Activated T-cell treated with anti-CD3 and anti-CD28 coated beads, Interleukin-2, amount 50 U/mL, for 24 hours (primary cell): ENCODE data around the gene PAIP2.

Experiments
- DNase-seq: peaks from one replicate; pipeline ENCODE4 v3.0.0-alpha.2; 2020
- H3K27ac Mint-ChIP-seq: 2 replicates; pipeline ENCODE4 v1.8.0; 2020; ENCODE audit warnings: mild to moderate bottlenecking, mixed read lengths
- H3K27me3 Mint-ChIP-seq: 2 replicates; pipeline ENCODE4 v1.8.0; 2020; ENCODE audit warnings: mixed read lengths
- H3K36me3 Mint-ChIP-seq: 2 replicates; pipeline ENCODE4 v1.8.0; 2020; ENCODE audit warnings: low read depth, mixed read lengths
- H3K4me1 Mint-ChIP-seq: 2 replicates; pipeline ENCODE4 v1.8.0; 2020; ENCODE audit warnings: low read depth, mixed read lengths
- H3K4me3 Mint-ChIP-seq: 2 replicates; pipeline ENCODE4 v1.8.0; 2020; ENCODE audit warnings: mild to moderate bottlenecking, moderate library complexity, mixed read lengths
- H3K9me3 Mint-ChIP-seq: 2 replicates; pipeline ENCODE4 v1.8.0; 2020; ENCODE audit warnings: mixed read lengths

Gene PAIP2

DNA sequence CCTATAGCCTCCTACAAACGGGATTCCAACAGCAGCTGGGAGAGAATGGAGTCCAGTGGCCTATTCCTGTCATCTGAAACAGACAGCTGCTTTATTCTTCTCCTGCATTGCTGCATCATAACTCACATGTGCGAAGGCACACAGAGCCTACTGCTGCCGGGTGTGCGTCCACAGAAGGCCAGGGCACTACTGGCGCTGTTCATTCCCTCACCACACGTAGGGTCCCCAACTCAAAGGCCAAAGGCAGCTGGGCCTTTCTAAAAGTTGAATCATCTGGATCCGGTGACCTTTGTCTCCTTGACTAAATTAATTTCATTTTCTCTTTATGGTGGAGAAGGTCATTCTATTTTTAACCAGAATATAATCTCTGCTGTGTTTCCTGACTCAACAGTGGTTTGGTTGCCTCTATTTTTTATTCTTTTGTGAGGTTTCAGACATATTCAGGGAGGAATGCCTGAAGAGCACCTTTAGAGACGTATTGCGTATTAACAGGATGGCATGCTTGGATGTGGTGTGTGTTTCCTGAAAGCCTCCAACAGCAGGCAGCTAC, 73.0 kb downstream of the PAIP2 start:
- DNase-seq = no peak
- Mint-ChIP-seq H3K4me1 (peaks cover 56% of the 10 kb centered on the region), H3K9me3 (no peaks in the 10 kb centered on the region), H3K4me3 (peak overlapping the region; percentile 56), H3K27me3 (no peaks in the 10 kb centered on the region), H3K27ac (peak overlapping the region; percentile 99), H3K36me3 (peaks cover 73% of the 10 kb centered on the region)

DNA sequence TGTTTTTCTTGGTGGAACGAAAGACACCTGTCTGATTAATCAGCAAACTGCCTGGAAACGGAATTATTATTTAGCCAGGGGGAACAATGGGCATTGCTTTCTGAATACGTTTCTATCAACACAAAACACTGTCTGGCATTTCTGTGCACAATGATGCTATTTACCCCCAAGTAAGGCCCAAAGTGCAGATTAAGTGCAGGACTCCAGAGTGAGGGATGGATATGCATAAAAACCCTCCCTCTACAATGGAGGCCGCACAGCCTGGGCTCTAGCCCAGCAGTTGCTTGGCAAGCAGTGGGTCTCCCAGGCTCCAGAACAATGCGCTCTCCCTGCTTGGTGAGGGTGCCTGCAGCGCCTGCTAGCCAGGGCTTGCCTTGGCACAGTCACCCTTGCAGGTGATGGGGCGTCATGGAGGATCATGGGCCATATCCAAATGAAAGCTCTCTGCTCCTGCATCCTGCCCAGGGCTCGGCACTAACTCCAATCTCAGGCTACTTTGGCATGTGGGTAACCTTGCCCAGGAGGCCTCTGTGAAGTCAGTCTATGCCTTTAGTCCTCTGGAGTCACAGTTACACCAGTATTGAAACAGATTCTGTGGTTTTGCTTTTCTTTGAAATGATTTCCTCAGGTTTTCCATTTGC, 73.7 kb downstream of the PAIP2 start:
- DNase-seq = peak; percentile 62
- peak overlapping the region; percentile 56 for H3K4me3 Mint-ChIP-seq
- H3K4me1 Mint-ChIP-seq = peaks cover 56% of the 10 kb centered on the region
- no peaks in the 10 kb centered on the region for H3K9me3 Mint-ChIP-seq
- H3K27me3 Mint-ChIP-seq = no peaks in the 10 kb centered on the region
- H3K27ac Mint-ChIP-seq = peak overlapping the region; percentile 99
- peaks cover 79% of the 10 kb centered on the region for H3K36me3 Mint-ChIP-seq

DNA sequence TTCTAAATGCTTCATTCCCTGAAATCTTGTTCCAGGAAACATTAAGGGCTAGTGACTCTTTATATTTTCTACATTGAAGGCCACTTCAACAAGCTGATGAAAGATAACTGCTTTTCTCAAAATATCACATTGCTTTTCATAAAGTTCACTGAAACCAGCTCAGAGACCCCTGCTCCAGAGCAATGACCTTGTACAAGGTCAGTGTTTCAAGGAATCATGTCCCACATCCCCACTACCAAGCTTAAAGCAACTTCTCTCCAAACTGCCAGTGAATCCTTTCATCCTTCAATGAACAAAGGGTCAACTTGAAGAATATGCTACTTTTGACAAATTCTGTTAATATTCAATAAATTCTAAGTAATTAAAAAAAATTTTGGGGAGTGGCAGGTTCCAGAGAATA, 74.2 kb downstream of the PAIP2 start:
- Mint-ChIP-seq H3K9me3 (no peaks in the 10 kb centered on the region), H3K4me3 (peak overlapping the region; percentile 56), H3K27ac (peak overlapping the region; percentile 99), H3K4me1 (peaks cover 56% of the 10 kb centered on the region), H3K36me3 (peaks cover 85% of the 10 kb centered on the region), H3K27me3 (no peaks in the 10 kb centered on the region)
- no peak for DNase-seq

DNA sequence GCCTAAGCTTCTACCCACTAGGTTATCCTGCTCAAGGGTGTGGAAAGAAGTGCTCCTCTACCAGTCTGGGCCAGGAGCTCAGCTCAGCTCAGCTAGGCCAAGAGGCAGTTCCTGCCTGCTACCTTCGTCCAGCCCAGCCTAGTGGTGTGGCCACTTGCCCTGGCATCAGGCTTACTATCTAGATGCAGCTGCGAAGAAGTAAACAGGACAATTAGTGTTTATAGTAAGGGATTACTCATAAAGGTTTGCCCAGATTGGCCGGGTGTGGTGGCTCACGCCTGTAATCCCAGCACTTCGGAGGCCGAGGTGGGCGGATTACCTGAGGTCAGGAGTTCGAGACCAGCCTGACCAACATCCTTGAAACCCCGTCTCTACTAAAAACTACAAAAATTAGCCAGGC, 75.0 kb downstream of the PAIP2 start:
- Mint-ChIP-seq H3K4me3 (no peak overlapping the region), H3K27me3 (no peaks in the 10 kb centered on the region), H3K4me1 (peaks cover 56% of the 10 kb centered on the region), H3K27ac (peak overlapping the region; percentile 99), H3K9me3 (no peaks in the 10 kb centered on the region), H3K36me3 (peaks cover 86% of the 10 kb centered on the region)
- no peak for DNase-seq

DNA sequence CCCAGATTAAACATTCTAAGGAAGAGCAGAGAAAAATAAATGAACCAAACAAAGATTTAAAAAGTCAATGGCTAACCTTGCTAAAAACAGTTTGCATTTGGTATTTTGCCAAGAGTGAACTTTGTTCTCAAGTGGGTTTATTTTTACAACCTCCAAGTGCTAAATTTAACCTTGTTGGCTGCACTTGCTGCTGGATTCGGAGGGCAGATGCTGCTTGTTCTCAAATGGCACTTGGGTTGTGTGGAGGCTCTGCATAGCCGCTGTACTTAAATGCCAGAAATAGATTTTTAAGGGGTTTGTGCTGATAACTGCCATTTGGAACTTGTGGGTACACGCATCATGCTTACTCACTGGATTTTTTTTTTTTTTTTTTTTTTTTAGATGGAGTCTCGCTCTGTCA, 75.6 kb downstream of the PAIP2 start:
- peak; percentile 24 for DNase-seq
- no peak overlapping the region for H3K4me3 Mint-ChIP-seq
- H3K9me3 Mint-ChIP-seq = no peaks in the 10 kb centered on the region
- H3K27me3 Mint-ChIP-seq = no peaks in the 10 kb centered on the region
- peaks cover 84% of the 10 kb centered on the region for H3K36me3 Mint-ChIP-seq
- peak overlapping the region; percentile 99 for H3K27ac Mint-ChIP-seq
- peaks cover 57% of the 10 kb centered on the region for H3K4me1 Mint-ChIP-seq

DNA sequence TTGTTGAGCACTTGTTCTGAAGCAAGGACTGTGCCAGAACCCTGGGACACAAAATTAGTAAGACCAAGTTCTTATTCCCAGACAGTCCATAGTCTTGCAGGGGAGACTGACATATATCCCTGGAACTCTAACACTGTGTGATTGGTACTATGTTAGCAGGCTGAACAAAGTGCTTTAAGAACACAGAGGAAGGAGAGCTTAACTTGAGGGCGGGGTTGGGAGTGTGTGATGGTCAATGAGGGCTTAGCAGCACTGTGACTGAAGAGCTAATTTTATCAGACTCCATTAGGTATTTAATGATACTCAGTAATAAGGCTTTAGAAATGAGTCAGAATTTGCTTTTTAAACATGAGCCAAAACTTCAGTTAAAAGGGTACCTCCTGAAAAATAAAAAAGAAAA, 77.1 kb downstream of the PAIP2 start:
- DNase-seq = peak; percentile 3
- H3K4me3 Mint-ChIP-seq = no peak overlapping the region
- peaks cover 46% of the 10 kb centered on the region for H3K4me1 Mint-ChIP-seq
- no peaks in the 10 kb centered on the region for H3K9me3 Mint-ChIP-seq
- no peaks in the 10 kb centered on the region for H3K27me3 Mint-ChIP-seq
- peaks cover 82% of the 10 kb centered on the region for H3K36me3 Mint-ChIP-seq
- peak overlapping the region; percentile 49 for H3K27ac Mint-ChIP-seq
